Liver (tissue), 9 donors: ENCODE results near the gene CNTNAP1. TPM values are rescaled to one million over a fixed set of nuclear protein-coding genes. Genes with fewer than 3 reads are reported as not detected.

ENCODE experiments used
- DNase-seq: peaks from one replicate; pipeline ENCODE4 v3.0.0-alpha.2; 2017; ENCODE audit warnings: low spot score
- H3K27ac ChIP-seq, 2 donors: one replicate each; pipeline ENCODE4 v1.7.0; 2013; ENCODE audit warnings: inconsistent platforms in 2 of 2, low read length in 2 of 2, control low read depth in 1 of 2, low read depth in 1 of 2, mild to moderate bottlenecking in 1 of 2
- H3K27me3 ChIP-seq, 4 donors: one replicate each; pipeline versions ENCODE4 v1.6.1 to v1.7.0; 2013; ENCODE audit warnings: low read length in 3 of 4, inconsistent platforms in 1 of 4, mild to moderate bottlenecking in 1 of 4, moderate library complexity in 1 of 4; ENCODE audit not compliant: control insufficient read depth in 4 of 4, insufficient read depth in 4 of 4
- H3K36me3 ChIP-seq, 4 donors: one replicate each; pipeline versions ENCODE4 v1.6.1 to v1.7.0; 2013; ENCODE audit warnings: low read length in 3 of 4, mild to moderate bottlenecking in 3 of 4, low read depth in 1 of 4, moderate library complexity in 1 of 4; ENCODE audit not compliant: control insufficient read depth in 4 of 4, insufficient read depth in 3 of 4
- H3K4me1 ChIP-seq, 4 donors: one replicate each; pipeline versions ENCODE4 v1.6.1 to v1.7.0; 2013; ENCODE audit warnings: low read length in 3 of 4, mild to moderate bottlenecking in 3 of 4, moderate library complexity in 1 of 4; ENCODE audit not compliant: control insufficient read depth in 4 of 4, insufficient read depth in 4 of 4
- H3K4me3 ChIP-seq, 3 donors: one replicate each; pipeline versions ENCODE4 v1.6.1 to v1.7.0; 2013; ENCODE audit warnings: low read length in 3 of 3, control low read depth in 1 of 3, low read depth in 1 of 3, mild to moderate bottlenecking in 1 of 3
- H3K9ac ChIP-seq, 2 donors: one replicate each; pipeline ENCODE4 v1.7.0; 2013; ENCODE audit warnings: low read length in 2 of 2, mild to moderate bottlenecking in 2 of 2, moderate library complexity in 2 of 2, control low read depth in 1 of 2, low read depth in 1 of 2
- H3K9me3 ChIP-seq, 4 donors: one replicate each; pipeline versions ENCODE4 v1.6.1 to v1.7.0; 2013; ENCODE audit warnings: low read length in 3 of 4; ENCODE audit not compliant: control insufficient read depth in 4 of 4
- EGR1 ChIP-seq, 2 donors: IDR thresholded peaks; 2 replicates each; pipeline ENCODE4 v1.6.1; 2016 to 2018; ENCODE audit warnings: antibody characterized with exemption in 2 of 2, low read depth in 2 of 2
- FOXA1 ChIP-seq: IDR thresholded peaks from 2 replicates; pipeline ENCODE4 v1.6.1; 2016; ENCODE audit warnings: antibody characterized with exemption
- FOXA2 ChIP-seq: IDR thresholded peaks from 2 replicates; pipeline ENCODE4 v1.6.1; 2016; ENCODE audit warnings: antibody characterized with exemption
- HNF4A ChIP-seq, 2 donors: conservative IDR thresholded peaks; 2 replicates each; pipeline ENCODE4 v1.6.1; 2016; ENCODE audit warnings: antibody characterized with exemption in 2 of 2, mild to moderate bottlenecking in 2 of 2
- HNF4G ChIP-seq: IDR thresholded peaks from 2 replicates; pipeline ENCODE4 v1.6.1; 2016; ENCODE audit warnings: antibody characterized with exemption
- JUND ChIP-seq, 2 donors: IDR thresholded peaks; 2 replicates each; pipeline ENCODE4 v1.6.1; 2016; ENCODE audit warnings: antibody characterized with exemption in 2 of 2
- NR2F2 ChIP-seq: IDR thresholded peaks from 2 replicates; pipeline ENCODE4 v1.6.1; 2016; ENCODE audit warnings: antibody characterized with exemption
- RAD21 ChIP-seq, 2 donors: IDR thresholded peaks; 2 replicates each; pipeline ENCODE4 v1.6.1; 2016; ENCODE audit warnings: antibody characterized with exemption in 2 of 2, mild to moderate bottlenecking in 2 of 2
- RXRA ChIP-seq, 2 donors: IDR thresholded peaks; 2 replicates each; pipeline ENCODE4 v1.6.1; 2017 to 2018; ENCODE audit warnings: antibody characterized with exemption in 2 of 2, mild to moderate bottlenecking in 1 of 2
- SP1 ChIP-seq: IDR thresholded peaks from 2 replicates; pipeline ENCODE4 v1.6.1; 2018; ENCODE audit warnings: antibody characterized with exemption, mild to moderate bottlenecking
- TAF1 ChIP-seq: conservative IDR thresholded peaks from 2 replicates; pipeline ENCODE4 v1.6.1; 2016; ENCODE audit warnings: antibody characterized with exemption, mild to moderate bottlenecking
- YY1 ChIP-seq: IDR thresholded peaks from 2 replicates; pipeline ENCODE4 v1.6.1; 2016; ENCODE audit warnings: antibody characterized with exemption, mild to moderate bottlenecking
- WGBS: extraction: QIAGEN DNeasy Blood & Tissue Kit; methylation state at CpG from one replicate; pipeline ENCODE4 v1.1.7; 2013; 5-methylcytosine and 5-hydroxymethylcytosine counted together
- polyA plus RNA-seq, 2 donors: library from polyadenylated mRNA; stranded (reverse) in 1 of 2; unstranded in 1 of 2; fragments of 200-250 nt in 1 of 2; fragments of >200 nt in 1 of 2; fragmentation: Nextera tagmentation in 1 of 2; extraction: Ambion mirVana in 1 of 2; gene quantifications; one replicate each; pipeline versions ENCODE4 v1.2.1 to v1.2.3, GENCODE V29; 2013 to 2015
- total RNA-seq, 2 donors: library from RNA; depleted of rRNA; stranded (reverse); fragments of >200 nt; gene quantifications; one replicate each; pipeline ENCODE4 v1.2.3, GENCODE V29; 2014
- TF ChIP-seq, protein P1 (sequence below): IDR thresholded peaks from 2 replicates; pipeline ENCODE4 v1.6.1; 2016; ENCODE audit warnings: antibody characterized with exemption
- TF ChIP-seq, protein P2 (sequence below): IDR thresholded peaks from 2 replicates; pipeline ENCODE4 v1.6.1; 2016; ENCODE audit warnings: antibody characterized with exemption, mild to moderate bottlenecking
- TF ChIP-seq, protein P3 (sequence below): fragments of 150-350 bp; IDR thresholded peaks from 2 replicates; pipeline ENCODE4 v1.5.1; 2017; ENCODE audit warnings: improper control_type of control experiment, low read depth, low read length; ENCODE audit not compliant: missing input control
- TF ChIP-seq, protein P4 (sequence below): IDR thresholded peaks from 2 replicates; pipeline ENCODE4 v1.6.1; 2016; ENCODE audit warnings: antibody characterized with exemption
- TF ChIP-seq, protein P5 (sequence below): IDR thresholded peaks from 2 replicates; pipeline ENCODE4 v1.6.1; 2016; ENCODE audit warnings: antibody characterized with exemption
- donor health status: healthy.
- donor health status: healthy.
- donor health status: healthy.
- donor health status: healthy.
- donor health status: healthy.

Gene CNTNAP1
- total and polyA plus RNA-seq, 4 donors: 0.08 to 0.75 (median 0.60) TPM

DNA sequence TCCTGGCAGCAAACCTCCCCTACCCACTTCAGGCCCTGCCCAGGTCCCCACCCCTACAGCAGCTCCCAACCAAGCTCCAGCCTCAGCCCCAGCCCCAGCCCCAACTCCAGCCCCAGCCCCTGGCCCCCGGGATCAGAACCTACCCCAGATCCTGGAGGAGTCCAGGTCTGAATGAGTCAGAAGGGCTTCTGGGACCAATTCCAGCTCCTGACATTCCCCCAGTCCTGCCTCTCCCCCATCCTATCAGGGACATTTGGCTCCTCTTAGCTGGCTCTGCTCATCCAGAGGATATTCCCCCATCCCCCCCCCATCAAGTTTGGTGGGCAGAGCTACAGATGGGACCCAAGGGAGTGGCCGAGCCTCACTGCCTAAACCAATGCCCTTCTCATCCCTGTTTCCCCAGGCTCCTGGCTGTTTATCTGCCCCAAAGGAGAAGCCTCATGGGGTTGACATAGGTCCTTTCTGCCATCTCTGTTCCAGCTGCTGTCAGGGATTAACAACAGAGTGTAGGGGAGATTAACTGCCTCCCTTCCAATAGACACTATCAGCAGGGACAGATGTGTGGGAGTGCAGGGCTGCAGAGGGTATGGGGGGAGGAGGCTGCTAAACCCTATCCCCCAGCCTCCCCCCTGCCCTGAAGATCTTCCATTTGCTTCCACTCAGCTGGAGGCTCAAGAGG, 16.5 kb downstream of the CNTNAP1 start:
- no peak overlapping the region for H3K27ac ChIP-seq
- no peaks in the 10 kb centered on the region for H3K4me1 ChIP-seq
- peaks cover 10 to 37% (median 15%) of the 10 kb centered on the region in 4 donors for H3K36me3 ChIP-seq
- H3K27me3 ChIP-seq: no peaks in the 10 kb centered on the region
- TF ChIP-seq YY1 (no peak), EGR1 (IDR thresholded peaks at IDR 0.05; ENCODE audit: low read depth in 2 of 2) (no peak), SP1 (no peak), HNF4A (conservative IDR thresholded peaks at IDR 0.05) (no peak), FOXA2 (no peak), JUND (IDR thresholded peaks at IDR 0.05) (no peak), RAD21 (IDR thresholded peaks at IDR 0.05) (no peak), RXRA (IDR thresholded peaks at IDR 0.05) (no peak), TAF1 (no peak), NR2F2 (no peak), FOXA1 (no peak), HNF4G (no peak)
- TF ChIP-seq, protein P1, sequence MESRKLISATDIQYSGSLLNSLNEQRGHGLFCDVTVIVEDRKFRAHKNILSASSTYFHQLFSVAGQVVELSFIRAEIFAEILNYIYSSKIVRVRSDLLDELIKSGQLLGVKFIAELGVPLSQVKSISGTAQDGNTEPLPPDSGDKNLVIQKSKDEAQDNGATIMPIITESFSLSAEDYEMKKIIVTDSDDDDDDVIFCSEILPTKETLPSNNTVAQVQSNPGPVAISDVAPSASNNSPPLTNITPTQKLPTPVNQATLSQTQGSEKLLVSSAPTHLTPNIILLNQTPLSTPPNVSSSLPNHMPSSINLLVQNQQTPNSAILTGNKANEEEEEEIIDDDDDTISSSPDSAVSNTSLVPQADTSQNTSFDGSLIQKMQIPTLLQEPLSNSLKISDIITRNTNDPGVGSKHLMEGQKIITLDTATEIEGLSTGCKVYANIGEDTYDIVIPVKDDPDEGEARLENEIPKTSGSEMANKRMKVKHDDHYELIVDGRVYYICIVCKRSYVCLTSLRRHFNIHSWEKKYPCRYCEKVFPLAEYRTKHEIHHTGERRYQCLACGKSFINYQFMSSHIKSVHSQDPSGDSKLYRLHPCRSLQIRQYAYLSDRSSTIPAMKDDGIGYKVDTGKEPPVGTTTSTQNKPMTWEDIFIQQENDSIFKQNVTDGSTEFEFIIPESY: no peak
- TF ChIP-seq, protein P2, sequence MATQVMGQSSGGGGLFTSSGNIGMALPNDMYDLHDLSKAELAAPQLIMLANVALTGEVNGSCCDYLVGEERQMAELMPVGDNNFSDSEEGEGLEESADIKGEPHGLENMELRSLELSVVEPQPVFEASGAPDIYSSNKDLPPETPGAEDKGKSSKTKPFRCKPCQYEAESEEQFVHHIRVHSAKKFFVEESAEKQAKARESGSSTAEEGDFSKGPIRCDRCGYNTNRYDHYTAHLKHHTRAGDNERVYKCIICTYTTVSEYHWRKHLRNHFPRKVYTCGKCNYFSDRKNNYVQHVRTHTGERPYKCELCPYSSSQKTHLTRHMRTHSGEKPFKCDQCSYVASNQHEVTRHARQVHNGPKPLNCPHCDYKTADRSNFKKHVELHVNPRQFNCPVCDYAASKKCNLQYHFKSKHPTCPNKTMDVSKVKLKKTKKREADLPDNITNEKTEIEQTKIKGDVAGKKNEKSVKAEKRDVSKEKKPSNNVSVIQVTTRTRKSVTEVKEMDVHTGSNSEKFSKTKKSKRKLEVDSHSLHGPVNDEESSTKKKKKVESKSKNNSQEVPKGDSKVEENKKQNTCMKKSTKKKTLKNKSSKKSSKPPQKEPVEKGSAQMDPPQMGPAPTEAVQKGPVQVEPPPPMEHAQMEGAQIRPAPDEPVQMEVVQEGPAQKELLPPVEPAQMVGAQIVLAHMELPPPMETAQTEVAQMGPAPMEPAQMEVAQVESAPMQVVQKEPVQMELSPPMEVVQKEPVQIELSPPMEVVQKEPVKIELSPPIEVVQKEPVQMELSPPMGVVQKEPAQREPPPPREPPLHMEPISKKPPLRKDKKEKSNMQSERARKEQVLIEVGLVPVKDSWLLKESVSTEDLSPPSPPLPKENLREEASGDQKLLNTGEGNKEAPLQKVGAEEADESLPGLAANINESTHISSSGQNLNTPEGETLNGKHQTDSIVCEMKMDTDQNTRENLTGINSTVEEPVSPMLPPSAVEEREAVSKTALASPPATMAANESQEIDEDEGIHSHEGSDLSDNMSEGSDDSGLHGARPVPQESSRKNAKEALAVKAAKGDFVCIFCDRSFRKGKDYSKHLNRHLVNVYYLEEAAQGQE: no peak
- TF ChIP-seq, protein P3, sequence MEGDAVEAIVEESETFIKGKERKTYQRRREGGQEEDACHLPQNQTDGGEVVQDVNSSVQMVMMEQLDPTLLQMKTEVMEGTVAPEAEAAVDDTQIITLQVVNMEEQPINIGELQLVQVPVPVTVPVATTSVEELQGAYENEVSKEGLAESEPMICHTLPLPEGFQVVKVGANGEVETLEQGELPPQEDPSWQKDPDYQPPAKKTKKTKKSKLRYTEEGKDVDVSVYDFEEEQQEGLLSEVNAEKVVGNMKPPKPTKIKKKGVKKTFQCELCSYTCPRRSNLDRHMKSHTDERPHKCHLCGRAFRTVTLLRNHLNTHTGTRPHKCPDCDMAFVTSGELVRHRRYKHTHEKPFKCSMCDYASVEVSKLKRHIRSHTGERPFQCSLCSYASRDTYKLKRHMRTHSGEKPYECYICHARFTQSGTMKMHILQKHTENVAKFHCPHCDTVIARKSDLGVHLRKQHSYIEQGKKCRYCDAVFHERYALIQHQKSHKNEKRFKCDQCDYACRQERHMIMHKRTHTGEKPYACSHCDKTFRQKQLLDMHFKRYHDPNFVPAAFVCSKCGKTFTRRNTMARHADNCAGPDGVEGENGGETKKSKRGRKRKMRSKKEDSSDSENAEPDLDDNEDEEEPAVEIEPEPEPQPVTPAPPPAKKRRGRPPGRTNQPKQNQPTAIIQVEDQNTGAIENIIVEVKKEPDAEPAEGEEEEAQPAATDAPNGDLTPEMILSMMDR: no peak
- TF ChIP-seq, protein P4, sequence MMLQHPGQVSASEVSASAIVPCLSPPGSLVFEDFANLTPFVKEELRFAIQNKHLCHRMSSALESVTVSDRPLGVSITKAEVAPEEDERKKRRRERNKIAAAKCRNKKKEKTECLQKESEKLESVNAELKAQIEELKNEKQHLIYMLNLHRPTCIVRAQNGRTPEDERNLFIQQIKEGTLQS: no peak
- TF ChIP-seq, protein P5, sequence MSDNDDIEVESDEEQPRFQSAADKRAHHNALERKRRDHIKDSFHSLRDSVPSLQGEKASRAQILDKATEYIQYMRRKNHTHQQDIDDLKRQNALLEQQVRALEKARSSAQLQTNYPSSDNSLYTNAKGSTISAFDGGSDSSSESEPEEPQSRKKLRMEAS: no peak
- H3K9me3 ChIP-seq: no peaks in the 10 kb centered on the region
- DNase-seq: no peak
- H3K4me3 ChIP-seq: no peak overlapping the region
- H3K9ac ChIP-seq: no peak overlapping the region
- 81% methylated on average over 2 of the region's 2 CpGs for WGBS
